NCI-H1694 (cell line): ENCODE results near the gene CARD10.
A peak's percentile ranks its signal among the peaks of the same experiment; 100 is the strongest.

Experiments used
- DNase-seq: peaks from one replicate; lab custom pipeline; 2025; lab: John Stamatoyannopoulos, UW

The CARD10 gene, protein sequence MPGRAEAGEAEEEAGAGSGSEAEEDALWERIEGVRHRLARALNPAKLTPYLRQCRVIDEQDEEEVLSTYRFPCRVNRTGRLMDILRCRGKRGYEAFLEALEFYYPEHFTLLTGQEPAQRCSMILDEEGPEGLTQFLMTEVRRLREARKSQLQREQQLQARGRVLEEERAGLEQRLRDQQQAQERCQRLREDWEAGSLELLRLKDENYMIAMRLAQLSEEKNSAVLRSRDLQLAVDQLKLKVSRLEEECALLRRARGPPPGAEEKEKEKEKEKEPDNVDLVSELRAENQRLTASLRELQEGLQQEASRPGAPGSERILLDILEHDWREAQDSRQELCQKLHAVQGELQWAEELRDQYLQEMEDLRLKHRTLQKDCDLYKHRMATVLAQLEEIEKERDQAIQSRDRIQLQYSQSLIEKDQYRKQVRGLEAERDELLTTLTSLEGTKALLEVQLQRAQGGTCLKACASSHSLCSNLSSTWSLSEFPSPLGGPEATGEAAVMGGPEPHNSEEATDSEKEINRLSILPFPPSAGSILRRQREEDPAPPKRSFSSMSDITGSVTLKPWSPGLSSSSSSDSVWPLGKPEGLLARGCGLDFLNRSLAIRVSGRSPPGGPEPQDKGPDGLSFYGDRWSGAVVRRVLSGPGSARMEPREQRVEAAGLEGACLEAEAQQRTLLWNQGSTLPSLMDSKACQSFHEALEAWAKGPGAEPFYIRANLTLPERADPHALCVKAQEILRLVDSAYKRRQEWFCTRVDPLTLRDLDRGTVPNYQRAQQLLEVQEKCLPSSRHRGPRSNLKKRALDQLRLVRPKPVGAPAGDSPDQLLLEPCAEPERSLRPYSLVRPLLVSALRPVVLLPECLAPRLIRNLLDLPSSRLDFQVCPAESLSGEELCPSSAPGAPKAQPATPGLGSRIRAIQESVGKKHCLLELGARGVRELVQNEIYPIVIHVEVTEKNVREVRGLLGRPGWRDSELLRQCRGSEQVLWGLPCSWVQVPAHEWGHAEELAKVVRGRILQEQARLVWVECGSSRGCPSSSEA

DNA sequence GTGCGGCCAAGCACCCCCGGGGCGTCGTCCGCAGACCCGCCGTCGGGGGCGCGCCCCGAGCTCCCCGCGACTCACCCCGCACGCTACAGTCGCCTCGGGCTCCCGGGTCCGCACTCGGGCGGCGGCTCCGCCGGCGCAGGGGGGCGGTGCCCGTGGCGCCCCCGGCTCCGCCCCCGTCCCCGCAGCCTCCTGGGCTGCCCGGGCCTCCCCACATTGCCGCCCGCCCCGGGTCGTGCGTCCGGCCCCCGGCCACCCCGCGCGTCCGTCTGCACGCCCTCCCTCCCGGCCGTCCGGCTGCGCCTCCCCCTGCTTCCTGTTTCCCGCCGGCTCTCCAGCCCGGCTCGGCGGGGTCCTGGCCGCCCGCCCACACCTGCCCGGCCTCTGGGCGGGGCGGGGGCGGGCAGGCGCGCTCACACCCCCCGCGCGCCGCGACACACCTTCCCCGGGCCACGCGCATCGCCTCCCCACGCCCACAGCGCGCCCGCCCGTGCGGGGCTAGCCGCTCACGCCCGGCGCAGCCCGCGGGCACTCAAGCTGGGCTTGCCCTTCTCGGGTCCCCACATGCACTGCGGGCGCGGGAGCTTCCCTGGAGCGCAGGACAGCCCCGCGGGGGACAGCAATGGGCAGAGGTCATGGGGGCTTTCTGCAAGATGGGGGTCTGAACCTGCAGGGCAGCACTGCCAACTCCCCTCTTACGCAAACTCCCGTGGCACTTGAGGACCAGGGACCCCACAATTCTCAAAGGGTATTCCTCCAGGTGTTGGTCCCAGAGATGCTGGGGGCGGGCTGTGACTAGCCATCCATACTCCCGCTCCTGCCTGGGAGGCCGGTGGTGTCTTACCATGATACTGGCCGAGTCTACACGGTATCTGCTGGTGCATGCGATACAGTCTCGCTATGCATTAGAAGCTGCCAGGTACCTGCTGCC lies at the start of gene CARD10:
Gene CARD10 (minus strand): TSS at position 148 of the 928 bp plus-strand sequence. CDS start 215 bp downstream, outside the sequence.
- no peak for DNase-seq

DNA sequence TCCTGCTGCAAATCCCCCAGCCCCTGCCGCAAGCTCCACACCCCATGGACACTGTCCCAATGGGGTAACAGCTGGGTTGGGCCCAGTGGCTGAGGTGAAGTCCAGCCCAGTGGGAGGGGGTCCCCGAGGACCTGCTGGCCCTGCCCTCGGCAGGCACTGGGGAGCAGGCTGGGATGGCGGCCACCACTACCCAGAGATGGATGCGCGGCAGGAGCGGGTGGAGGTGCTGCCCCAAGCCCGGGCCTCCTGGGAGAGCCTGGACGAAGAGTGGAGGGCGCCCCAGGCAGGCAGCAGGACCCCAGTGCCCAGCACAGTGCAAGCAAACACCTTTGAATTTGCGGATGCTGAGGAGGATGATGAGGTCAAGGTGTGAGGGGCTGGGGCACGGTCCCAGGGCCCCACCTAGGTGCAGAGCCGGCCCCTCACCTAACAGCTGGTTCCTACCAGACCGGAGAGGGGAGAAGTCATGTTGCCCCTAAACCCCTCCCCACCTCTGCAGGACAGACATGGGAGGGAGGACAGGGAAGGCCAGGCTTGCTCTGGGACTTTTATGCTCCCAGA lies 49.3 kb upstream of the CARD10 start:
- DNase-seq: no peak

DNA sequence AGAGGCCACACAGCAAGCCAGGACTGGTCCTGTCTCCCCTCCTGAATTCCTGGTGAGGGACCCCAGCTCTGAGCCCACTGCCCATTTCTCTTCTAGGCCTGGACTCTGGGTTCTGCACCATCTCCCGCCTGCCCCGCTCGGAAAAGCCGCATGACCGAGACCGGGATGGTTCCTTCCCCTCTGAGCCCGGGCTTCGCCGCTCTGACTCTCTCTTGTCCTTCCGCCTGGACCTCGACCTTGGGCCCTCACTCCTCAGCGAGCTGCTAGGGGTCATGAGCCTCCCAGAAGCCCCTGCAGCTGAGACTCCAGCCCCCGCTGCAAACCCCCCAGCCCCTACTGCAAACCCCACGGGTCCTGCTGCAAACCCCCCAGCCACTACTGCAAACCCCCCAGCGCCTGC lies 48.8 kb upstream of the CARD10 start:
- no peak for DNase-seq

DNA sequence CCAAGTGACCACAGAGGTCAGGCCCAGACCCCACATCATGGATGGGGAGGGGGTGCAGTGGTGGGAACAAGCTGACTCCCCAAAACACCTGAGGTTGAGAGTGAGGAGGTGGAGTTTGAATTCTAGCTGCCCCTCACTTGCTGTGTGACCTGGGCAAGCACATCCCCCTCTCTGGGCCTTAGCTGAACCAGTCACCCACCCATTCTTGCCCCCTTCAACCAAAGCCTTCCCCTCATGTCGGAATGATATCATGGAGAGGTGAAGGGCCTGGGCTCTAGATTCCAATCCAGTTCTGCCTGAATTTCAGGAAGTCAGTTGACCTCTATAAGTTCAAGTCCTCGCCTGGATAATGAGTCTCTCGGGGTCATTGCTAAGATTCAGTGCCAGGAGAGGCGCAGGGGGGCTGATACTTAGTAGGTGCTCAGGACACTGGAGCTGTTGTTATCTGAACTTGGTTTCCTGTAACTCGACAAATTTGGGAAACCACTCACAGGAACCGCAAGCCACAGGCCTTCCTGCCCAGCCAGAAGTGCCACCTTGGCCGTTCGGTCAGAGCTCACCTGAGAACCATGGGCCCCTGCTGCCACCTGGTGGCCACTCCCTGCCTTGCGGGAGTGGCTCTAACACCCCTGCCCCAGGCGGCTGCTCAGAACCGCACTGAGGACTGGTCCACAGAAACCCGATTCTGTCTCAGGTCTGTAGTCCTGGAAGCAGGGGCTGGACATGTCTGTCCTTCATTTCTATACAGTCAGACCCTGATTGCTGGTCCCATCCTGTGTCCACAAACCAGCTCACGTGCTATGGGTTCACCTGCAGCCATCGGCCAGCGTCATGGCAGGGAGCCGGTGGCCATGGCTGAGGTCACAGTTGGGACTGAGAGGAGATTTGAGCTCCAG lies 47.9 kb upstream of the CARD10 start:
- peak; percentile 46 for DNase-seq

DNA sequence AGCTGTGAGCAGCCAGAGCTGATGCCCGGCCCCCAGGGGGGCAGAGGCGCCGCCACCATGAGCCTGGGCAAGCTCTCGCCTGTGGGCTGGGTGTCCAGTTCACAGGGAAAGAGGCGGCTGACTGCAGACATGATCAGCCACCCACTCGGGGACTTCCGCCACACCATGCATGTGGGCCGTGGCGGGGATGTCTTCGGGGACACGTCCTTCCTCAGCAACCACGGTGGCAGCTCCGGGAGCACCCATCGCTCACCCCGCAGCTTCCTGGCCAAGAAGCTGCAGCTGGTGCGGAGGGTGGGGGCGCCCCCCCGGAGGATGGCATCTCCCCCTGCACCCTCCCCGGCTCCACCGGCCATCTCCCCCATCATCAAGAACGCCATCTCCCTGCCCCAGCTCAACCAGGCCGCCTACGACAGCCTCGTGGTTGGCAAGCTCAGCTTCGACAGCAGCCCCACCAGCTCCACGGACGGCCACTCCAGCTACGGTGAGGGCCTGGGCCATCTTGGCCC lies 47.2 kb upstream of the CARD10 start:
- no peak for DNase-seq

DNA sequence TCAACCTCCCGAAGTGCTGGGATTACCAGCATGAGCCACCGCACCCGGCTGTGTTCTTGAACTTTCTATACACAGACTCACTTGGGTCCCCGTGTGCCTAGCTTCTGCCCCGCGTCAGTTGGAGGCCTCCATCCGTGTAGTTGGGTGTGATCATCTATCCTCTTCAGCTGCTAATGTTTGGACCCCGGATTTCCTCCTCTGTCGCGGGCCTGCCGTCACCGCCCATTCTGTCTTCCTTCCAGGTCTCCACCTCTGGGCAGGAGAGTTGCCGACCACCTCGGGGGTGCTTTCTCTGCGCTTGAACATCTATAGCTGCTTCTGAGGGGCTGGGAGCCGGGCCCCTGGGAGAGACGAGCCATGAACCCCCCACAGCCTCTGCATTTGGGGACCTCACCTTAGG lies 46.6 kb upstream of the CARD10 start:
- no peak for DNase-seq

DNA sequence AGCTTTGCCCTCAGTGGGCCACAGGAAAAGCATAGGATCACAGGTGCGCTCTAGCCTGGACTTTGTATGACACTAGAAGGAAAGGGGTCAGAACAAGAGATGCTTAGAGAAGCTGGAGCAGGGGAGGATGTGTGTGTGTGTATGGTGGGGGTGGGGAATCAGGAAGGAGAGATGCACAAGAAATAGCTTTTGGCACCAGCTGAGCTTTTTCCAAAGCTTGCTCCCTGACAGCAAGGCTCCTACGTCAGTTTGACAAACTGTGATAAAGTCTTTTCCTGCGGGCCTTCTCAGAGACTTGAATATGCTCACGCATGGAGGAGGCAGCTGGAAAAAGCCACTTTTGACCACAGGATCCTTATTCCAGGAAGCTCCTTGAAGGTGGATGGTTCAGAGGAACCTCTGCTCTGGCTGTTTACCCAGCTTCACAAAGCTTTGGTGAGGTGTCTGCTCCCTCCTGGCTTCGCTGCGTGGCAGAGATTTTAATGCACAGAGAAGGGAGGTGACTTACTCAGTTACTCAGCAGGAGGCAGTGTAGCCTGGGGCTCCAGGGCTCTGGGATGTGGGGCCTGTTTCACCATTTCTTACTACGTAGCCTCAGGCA lies 45.0 kb upstream of the CARD10 start:
- DNase-seq: no peak

DNA sequence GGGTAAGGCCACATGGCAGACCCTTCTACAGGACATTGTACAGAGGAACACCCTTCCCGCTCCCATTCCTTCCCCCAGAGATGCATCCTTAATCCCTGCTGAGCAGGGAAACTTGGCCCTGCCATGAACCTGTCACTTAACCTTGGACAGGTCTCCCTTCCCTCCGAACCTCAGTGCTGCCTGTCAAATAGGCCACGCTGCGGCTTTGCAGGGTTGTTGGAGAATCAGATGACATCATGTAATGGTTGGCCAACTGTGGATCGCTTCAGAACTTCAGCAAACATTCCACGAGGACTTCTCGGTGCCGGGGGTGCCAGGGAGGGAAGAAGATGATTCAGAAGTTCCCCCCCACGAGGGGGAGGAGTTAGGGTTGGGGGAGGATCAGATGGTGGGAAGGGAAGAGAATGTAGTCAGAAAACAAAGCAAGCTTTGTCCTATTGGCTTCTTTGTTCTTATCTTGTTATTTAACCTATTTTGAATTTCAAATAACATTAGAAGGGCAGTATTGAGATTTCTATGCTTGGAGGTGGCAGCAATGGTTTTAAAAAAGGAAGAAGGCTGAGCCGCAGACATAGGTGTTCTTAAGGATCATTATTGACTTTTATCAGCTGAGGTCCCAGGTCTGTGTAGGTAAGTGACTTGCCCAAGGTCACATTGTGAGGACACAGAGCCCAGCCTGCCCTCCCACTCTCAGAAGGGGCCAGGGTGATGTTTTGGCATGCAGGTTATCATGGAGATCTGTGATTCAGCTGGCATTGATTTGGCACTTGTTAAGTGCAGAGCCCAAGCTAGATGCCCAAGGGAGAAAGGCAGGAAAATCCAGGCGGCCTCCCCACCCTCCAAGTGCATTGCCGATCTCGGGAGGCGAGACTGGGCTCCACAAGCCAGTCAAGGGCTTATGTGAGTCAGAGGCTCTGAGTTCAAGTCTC lies 44.2 kb upstream of the CARD10 start:
- DNase-seq: no peak

DNA sequence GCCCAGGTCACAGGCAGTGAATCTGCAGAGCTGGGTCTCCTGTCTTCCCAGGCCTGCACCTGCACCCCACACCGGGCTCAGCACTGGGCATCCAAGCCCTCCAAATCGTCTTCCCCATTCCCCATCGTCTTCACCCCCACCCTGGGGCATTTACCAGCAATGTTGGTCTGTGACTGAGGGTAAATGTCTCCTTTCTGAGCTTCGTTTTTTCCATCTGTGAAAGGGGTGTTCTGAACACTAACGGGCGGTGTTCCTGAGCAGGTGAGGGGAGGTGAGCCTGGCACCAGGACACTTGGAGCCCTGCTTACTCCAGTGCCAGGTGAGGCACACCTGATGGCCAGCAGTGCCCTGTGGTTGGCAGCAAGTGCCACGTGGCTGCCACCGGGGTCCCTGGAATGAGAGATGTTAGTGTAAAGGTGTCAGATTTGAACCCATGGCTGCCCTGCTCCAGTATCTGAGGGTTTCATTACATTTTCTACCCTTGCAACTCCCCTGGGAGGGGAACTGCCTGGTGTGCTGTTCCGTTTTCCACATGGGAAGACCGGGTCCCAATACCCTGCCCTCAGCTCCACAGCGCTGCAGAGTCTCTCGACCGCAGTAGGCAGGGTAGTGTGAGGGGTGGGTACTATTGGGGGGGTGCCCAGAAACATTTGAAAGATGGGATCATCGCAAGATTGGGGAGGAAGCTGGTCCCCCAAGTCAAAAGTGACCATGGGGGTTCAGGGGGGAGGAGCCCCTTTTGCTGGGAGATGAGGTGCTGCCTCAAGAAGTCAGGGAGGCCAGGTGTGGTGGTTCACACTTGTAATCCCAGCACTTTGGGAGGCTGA lies 43.0 kb upstream of the CARD10 start:
- DNase-seq: no peak

DNA sequence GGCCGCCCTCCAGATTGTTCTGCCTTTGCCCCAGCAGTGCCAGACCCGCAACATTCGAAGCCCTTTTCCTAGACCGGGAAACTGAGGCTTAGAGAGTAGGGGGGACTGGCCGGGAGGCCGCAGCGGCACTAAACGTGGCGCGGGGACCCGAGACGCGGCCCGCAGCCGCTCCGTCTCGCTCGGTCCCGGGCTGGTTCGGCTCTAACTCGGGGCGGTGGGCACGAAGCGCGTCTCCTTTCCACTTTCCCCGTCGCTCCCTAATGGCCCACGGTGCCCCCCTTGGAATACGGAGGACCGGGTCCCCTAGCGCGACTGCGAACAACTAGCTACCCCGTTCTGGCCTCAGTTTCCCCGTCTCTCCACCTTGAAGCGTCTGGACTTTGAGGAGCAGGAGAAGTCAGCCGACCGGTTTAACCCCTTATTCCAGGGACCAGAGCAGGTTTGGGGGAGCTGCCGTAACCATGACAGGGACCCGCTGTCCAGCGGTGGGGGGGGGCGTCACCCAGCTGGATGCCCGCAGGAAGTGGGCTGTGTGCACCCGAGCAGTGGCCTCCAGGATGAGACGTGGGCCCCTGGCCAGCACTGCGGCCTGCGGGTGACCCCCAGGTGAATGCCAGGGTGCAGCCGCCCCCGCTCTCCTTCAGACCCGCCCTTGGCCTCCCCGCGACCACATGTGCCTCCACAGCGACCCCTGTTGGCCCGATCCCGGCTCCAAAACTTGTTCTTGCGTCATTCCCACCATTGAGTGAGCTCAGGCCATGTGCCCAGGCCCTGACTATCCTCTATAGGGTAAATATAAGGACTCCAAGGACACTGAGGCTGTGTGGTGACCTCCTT lies 42.2 kb upstream of the CARD10 start:
- DNase-seq: peak; percentile 69

DNA sequence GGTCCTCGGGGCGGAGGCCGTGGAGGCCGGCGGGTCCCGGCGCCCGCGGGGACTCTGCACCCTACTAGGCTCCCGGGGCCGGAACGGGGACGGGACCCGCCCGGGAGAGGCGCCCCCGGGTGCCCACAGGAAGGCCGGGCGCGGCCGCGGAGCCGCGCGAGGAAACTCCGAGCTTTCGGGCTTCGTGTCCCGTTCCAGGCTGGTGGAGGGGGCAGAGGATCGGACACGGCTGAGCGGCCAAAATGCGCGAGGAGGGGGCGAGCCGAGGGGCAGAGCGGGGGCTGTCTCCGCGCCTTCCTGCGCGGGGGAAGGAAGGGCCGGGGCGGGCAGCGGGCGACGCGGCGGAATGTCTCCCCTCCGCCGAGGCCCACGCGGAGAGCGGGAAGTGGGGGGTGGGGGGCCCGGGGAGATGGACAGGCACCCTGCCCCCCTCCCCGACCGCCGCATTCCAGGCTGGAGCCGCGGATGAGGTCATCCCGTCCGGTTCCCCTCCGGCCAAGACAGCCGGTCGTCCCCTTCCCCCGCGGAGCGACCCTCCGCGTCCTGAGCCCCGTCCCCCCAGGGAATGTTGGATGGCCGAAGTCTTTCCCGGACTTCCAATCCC lies 41.5 kb upstream of the CARD10 start:
- no peak for DNase-seq

DNA sequence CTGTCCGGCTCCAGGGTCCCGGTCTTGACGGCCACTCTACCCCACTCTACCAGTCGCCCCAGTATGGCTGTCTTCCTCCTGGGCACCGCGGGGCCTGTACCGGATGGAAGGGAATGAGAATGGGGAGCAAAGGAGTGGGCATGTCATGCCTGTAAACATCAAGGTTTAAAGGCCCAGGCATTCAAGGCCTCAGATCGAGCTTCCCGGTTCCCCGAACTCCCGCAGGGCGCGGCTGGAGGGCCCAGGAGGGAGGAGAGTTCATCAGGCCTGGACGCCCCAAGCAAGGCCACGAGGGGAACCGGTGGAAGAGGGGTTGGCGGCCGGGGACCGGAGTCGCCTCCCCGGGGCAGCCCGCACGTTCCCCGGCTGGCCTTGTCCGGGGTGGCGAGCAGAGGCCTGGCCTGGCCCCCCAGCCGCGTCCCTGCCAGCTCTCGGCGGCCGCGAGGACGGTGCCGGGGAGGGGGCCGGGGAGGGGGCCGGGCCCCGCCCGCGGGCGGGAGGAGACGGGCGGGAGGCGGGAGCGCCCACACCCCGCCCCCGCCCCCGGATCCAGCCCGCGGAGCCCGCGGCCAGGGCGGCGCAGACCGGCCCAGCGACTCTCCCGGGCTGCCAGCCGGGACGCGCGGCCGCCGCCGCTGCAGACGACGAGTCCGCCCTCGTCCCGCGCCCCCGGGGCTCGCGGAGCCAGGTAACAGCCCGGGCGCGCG lies 40.8 kb upstream of the CARD10 start, which contains the start of gene CDC42EP1:
Gene CDC42EP1 (plus strand): TSS at position 580 of the 707 bp plus-strand sequence. CDS start 5,870 bp downstream, outside the sequence.
- DNase-seq: no peak

DNA sequence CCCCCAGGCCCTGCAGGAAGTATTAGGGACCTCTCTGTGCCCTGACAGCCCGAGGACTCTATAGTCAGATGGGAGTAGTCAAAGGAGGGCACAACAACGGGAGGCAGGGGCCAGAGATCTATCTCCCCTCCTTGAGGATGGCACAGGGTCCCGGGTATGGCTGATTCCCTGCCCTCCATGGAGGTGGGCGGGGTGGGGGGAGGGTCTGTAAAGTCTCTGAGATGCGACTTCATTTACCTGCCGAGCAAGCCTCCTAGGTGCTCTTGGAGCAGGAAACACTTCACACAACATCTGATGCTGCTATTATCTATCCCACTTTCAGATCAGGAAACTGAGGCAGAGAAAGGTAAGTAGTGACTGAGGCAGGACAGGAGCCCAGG lies 40.3 kb upstream of the CARD10 start:
- no peak for DNase-seq

DNA sequence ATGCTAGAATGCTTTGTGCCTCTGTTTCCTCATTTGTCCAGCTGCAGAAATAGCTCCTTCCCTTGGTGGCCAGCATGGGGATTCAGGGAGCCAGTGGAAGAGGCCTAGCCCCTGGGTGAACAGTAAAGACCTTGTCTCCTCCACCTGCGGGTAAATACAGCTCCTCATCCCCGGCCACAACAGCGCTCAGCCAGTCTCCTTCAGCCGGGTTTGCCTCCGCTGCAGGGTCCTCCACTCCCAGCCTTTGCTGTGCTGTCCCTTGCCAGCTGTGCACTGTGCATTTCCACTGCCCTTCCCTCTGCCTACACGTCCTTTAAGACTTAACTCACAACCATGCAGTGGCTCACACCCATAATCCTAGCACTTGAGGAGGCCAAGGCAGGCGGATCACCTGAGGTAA lies 39.6 kb upstream of the CARD10 start:
- no peak for DNase-seq

DNA sequence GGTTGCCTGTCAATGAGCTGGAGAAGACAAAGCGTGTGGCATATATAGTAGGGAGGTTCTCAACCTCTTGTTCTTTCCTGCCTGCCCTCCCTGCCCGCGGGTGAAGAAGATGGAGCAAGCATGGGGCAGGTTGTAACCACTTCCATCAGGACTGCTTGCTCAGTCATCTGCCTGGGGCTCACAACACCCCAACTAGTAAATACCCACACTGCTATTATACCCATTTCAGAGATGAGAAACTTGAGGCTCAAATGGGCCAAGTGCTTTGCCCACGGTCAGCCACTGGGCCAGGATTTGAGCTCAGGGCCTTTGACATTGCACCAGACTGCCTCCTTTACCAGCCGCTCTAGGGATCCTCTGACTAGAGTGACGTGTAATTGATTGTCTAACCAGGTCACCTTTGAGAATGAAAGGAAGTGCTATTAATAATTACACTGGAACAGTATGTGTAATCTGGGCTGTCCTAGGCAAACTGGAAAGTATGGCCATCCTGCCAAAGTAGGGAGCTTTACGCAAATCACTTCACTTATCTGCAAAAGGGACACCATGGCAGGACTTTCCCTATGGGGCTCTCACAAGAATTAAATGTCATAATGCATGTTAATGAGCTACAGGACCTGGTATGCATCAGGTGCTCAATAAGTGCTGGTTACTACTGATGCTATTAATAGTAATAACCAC lies 38.2 kb upstream of the CARD10 start:
- DNase-seq: no peak
